Mononuclear cell (primary cell): ENCODE measurements around the gene GLIPR1L2. TPM values are rescaled to one million over a fixed set of nuclear protein-coding genes. Genes with fewer than 3 reads are reported as not detected.

ENCODE experiments used
- H3K27me3 ChIP-seq: 2 replicates; pipeline ENCODE4 v1.6.0; 2011; ENCODE audit warnings: low read length, control low read depth; ENCODE audit not compliant: insufficient read depth
- H3K4me1 ChIP-seq: 2 replicates; pipeline ENCODE4 v1.5.1; 2011; ENCODE audit warnings: mild to moderate bottlenecking, low read length, control low read depth; ENCODE audit not compliant: insufficient read depth
- H3K4me3 ChIP-seq: 2 replicates; pipeline ENCODE4 v1.5.1; 2011; ENCODE audit warnings: mild to moderate bottlenecking, low read length, moderate library complexity
- H3K9me3 ChIP-seq: 2 replicates; pipeline ENCODE4 v1.5.1; 2011; ENCODE audit warnings: low read depth, mild to moderate bottlenecking, control low read depth, low read length
- total RNA-seq: library from RNA; depleted of rRNA; stranded (reverse); fragments of >200 nt; gene quantifications from one replicate; pipeline ENCODE4 v1.2.3, GENCODE V29; 2012

Gene GLIPR1L2
- total RNA-seq, 1 donor: 0.10 TPM

DNA sequence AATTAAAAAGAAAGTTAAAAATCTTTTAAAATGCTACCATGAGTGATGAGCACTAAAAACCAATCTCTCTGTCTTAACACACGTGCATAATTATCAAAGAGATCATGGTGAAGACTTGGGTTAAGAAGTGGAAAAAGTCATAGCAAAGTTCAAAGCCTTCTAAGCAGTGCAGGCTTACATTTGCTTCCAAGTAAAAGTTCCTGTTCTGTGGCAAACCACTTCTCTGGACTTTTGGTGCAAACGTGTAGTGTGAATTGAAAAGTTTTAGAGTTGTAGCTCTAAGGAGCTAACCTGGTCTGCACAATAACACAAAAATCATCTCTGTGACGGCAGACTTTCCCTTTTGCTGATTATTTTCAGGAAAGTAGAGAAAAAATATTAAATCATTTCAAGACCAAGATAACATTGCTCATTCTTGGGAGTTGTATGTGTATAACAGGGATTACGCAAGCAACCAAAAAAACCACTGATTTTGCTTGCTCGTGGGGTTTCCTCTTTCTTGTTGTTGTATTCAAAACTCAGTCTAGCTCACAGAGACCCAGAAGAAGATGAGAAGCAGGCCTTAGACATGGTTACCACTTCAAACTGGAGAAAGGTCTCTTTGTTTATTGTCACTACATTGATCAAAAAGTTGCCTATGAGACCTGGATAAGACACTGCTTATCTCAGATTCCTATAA is 87.4 kb downstream of the GLIPR1L2 start:
- no peaks in the 10 kb centered on the region for H3K9me3 ChIP-seq
- H3K4me1 ChIP-seq: peaks cover 63% of the 10 kb centered on the region
- H3K4me3 ChIP-seq: no peak overlapping the region
- no peaks in the 10 kb centered on the region for H3K27me3 ChIP-seq

DNA sequence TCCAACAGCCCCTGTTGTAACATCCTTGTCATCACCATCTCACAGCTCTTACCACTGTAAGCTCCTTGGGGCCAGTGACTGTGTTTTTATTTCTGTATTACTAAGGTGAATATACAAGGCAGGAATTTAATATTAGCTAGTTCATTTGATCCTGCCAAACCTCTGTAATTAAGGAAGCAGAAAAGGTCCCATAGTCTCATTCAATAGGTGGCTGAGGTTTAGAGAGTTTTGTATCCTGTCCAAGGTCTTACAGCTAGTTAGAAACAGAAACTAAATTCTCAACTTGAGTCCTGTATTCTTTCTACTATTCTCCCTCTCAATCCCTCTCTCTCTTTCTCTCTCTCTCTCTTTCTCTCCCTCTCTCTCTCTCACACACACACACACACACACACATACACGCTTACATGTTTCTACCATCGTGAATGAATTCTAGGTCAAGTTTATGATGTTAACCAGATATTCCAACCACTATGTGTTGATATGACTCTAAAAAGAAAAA is 89.1 kb downstream of the GLIPR1L2 start:
- Histone ChIP-seq H3K9me3 (no peaks in the 10 kb centered on the region), H3K4me3 (peak overlapping the region; percentile 64), H3K4me1 (peaks cover 64% of the 10 kb centered on the region), H3K27me3 (no peaks in the 10 kb centered on the region)

DNA sequence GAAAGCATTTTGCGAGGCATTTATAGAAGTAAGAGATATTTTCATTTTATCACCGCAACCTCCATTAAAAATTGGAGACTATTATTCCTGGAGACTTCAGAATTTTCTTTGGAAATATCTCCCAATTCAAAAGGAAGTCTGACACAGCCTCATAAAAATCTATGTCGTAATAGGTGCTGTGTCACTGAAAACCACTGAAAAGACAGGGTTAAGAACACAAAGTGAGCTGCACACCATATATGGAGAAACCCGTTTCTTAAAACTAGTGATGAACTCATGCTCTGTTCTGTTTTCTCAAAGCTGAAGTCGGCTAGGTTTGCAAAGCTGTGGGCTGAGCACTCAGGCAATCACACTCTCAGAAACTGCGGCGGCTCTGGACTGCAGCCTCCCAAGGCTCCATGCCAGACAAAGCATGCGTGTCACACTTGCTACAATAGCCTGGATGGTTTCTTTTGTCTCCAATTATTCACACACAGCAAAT is 89.6 kb downstream of the GLIPR1L2 start, which contains the start of gene GLIPR1:
TSS of gene GLIPR1 (plus strand) at position 287 of the 481 bp plus-strand sequence. CDS start at position 413, 126 bp downstream.
- no peaks in the 10 kb centered on the region for H3K27me3 ChIP-seq
- no peaks in the 10 kb centered on the region for H3K9me3 ChIP-seq
- peak within 1 kb of the TSS; percentile 64 for H3K4me3 ChIP-seq
- H3K4me1 ChIP-seq: peaks cover 64% of the 10 kb centered on the region

DNA sequence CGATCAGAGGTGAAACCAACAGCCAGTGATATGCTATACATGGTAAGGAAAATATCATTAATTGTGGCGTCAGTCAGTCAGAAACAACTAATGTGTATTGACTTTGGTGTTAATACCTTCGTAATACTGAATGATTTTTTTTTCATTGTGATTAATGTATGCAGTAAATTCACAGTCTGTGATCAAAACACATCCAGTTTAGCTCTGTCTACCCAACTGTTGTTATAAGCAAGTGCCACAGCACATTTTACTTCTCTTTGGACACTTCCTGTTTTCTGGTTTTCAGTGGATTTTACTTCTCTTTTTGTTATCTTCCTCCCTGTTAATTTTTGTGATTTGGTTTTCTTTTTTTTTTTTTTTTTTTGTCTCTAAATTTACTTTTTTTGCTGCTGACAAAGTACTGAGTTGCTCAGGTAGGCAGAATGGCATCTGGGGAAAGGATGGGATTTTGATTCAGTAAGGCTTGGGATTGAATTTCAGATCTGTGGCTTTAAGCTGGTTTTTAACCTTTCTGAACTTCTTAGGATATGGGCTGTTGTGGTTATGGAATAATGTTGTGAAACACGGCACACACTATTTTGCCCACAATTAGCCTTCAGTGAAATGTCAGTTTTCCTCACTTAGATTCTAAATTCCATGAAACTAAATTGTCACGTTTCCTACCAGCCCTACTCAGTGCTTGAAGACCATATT is 90.3 kb downstream of the GLIPR1L2 start:
- Histone ChIP-seq H3K9me3 (no peaks in the 10 kb centered on the region), H3K27me3 (no peaks in the 10 kb centered on the region), H3K4me3 (peak overlapping the region; percentile 64), H3K4me1 (peaks cover 69% of the 10 kb centered on the region)

- Histone ChIP-seq H3K9me3 (no peaks in the 10 kb centered on the region), H3K4me1 (peaks cover 69% of the 10 kb centered on the region), H3K27me3 (no peaks in the 10 kb centered on the region), H3K4me3 (peak overlapping the region; percentile 64)
These were observed 90.9 kb downstream of the GLIPR1L2 start for GRCh38 chr12:75481774-75482173.

Other genes starting within 250 kb of the GLIPR1L2 start
- not detected for gene KCNC2, start 181.2 kb upstream of the GLIPR1L2 start, total RNA-seq
- 2.4 TPM for gene CAPS2, start 60.8 kb upstream of the GLIPR1L2 start, total RNA-seq
- not detected for gene GLIPR1L1, start 56.4 kb upstream of the GLIPR1L2 start, total RNA-seq
- 92.7 TPM for gene GLIPR1, start 89.7 kb downstream of the GLIPR1L2 start, total RNA-seq
- gene KRR1, start 120.5 kb downstream of the GLIPR1L2 start, total RNA-seq: 141 TPM